ENCODE measurements around the gene CD180.

DNA sequence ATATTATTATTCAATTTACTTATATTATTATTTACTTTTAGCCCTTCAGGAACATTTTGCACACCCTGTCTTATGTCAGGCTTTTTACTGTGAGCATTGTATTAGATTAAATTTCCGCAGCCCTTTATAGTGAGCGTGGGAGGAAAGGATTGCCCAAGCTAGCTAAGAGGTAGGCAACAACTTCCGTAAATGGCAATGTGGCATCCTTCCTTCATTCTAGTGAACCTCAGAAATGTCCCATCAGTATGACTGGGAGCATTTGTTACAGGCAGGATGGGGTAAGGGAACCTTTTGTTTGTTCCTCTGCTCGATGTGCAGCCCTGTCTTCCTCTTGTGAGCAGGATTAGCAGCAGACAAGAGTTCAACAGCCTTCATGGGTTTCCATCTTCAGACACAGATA lies 6.2 kb upstream of the CD180 start:
- TF ChIP-seq POLR2AphosphoS5 (IDR thresholded peaks at IDR 0.05; ENCODE audit: low read depth, low read length), result no peak
- TF ChIP-seq, protein P1, sequence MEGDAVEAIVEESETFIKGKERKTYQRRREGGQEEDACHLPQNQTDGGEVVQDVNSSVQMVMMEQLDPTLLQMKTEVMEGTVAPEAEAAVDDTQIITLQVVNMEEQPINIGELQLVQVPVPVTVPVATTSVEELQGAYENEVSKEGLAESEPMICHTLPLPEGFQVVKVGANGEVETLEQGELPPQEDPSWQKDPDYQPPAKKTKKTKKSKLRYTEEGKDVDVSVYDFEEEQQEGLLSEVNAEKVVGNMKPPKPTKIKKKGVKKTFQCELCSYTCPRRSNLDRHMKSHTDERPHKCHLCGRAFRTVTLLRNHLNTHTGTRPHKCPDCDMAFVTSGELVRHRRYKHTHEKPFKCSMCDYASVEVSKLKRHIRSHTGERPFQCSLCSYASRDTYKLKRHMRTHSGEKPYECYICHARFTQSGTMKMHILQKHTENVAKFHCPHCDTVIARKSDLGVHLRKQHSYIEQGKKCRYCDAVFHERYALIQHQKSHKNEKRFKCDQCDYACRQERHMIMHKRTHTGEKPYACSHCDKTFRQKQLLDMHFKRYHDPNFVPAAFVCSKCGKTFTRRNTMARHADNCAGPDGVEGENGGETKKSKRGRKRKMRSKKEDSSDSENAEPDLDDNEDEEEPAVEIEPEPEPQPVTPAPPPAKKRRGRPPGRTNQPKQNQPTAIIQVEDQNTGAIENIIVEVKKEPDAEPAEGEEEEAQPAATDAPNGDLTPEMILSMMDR (IDR thresholded peaks at IDR 0.05), result no peak
- TF ChIP-seq SIN3A (IDR thresholded peaks at IDR 0.05; ENCODE audit: borderline replicate concordance, insufficient read depth, low read depth, low read length), result no peak
- TF ChIP-seq, protein P2, sequence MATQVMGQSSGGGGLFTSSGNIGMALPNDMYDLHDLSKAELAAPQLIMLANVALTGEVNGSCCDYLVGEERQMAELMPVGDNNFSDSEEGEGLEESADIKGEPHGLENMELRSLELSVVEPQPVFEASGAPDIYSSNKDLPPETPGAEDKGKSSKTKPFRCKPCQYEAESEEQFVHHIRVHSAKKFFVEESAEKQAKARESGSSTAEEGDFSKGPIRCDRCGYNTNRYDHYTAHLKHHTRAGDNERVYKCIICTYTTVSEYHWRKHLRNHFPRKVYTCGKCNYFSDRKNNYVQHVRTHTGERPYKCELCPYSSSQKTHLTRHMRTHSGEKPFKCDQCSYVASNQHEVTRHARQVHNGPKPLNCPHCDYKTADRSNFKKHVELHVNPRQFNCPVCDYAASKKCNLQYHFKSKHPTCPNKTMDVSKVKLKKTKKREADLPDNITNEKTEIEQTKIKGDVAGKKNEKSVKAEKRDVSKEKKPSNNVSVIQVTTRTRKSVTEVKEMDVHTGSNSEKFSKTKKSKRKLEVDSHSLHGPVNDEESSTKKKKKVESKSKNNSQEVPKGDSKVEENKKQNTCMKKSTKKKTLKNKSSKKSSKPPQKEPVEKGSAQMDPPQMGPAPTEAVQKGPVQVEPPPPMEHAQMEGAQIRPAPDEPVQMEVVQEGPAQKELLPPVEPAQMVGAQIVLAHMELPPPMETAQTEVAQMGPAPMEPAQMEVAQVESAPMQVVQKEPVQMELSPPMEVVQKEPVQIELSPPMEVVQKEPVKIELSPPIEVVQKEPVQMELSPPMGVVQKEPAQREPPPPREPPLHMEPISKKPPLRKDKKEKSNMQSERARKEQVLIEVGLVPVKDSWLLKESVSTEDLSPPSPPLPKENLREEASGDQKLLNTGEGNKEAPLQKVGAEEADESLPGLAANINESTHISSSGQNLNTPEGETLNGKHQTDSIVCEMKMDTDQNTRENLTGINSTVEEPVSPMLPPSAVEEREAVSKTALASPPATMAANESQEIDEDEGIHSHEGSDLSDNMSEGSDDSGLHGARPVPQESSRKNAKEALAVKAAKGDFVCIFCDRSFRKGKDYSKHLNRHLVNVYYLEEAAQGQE (IDR thresholded peaks at IDR 0.05; ENCODE audit: insufficient read depth in 1 of 2, low read depth in 2 of 2, low read length in 1 of 2), result no peak
